B cell (primary cell): ENCODE measurements around the gene CDK5RAP2. TPM values are rescaled to one million over a fixed set of nuclear protein-coding genes. Genes with fewer than 3 reads are reported as not detected.
"Not testable (repeated sequence)": the region's sequence is repeated elsewhere in the genome, so short reads cannot be mapped to it uniquely, and the experiment has no call there.

ENCODE experiments used
- ATAC-seq: fragments of 200-7000 bp; cut with Tn5 transposase; one replicate; pipeline ENCODE4 v1.10.0; 2021; ENCODE audit warnings: low read depth, mild to moderate bottlenecking, moderate number of reproducible peaks, moderate library complexity
- CTCF ChIA-PET: fragments of 350-600 bp; sonication (Branson Sonifier 250); formaldehyde crosslinking; loops from one replicate; lab custom pipeline; 2021; ENCODE audit warnings: antibody characterized with exemption, inconsistent platforms; lab: Charles Lee
- POLR2A ChIA-PET: fragments of 350-600 bp; sonication (Branson Sonifier 250); formaldehyde crosslinking; loops from one replicate; lab custom pipeline; 2021; ENCODE audit warnings: antibody characterized with exemption; lab: Charles Lee
- DNase-seq: peaks from one replicate; pipeline ENCODE4 v3.0.0; 2013
- H2AFZ ChIP-seq: 2 replicates; pipeline ENCODE4 v1.6.1; 2012; ENCODE audit warnings: mild to moderate bottlenecking, low read depth, low read length; ENCODE audit not compliant: insufficient read depth, poor library complexity, severe bottlenecking
- H3K27ac ChIP-seq, 2 donors: 1 replicate in 1 of 2; 2 replicates in 1 of 2; pipeline ENCODE4 v1.5.1; 2012 to 2013; ENCODE audit warnings: low read length in 2 of 2, mild to moderate bottlenecking in 2 of 2, moderate library complexity in 1 of 2
- H3K27me3 ChIP-seq, 4 experiments: fragments of 200-600 bp in 1 of 4; sonication (generic) in 1 of 4; replicated peaks in 1 of 4; 1 replicate in 2 of 4; 2 replicates in 2 of 4; pipeline versions ENCODE4 v1.6.1 to v1.7.0; 2013 to 2016; ENCODE audit warnings: low read length in 3 of 4, mild to moderate bottlenecking in 2 of 4, mixed read lengths in 1 of 4, moderate library complexity in 1 of 4; ENCODE audit not compliant: insufficient read depth in 4 of 4, control insufficient read depth in 3 of 4; ENCODE audit errors: control extremely low read depth in 1 of 4
- H3K36me3 ChIP-seq, 2 experiments: replicated peaks in 1 of 2; 1 replicate in 1 of 2; 2 replicates in 1 of 2; pipeline versions ENCODE4 v1.6.1 to v1.7.1; 2013; ENCODE audit warnings: low read length in 1 of 2; ENCODE audit not compliant: insufficient read depth in 2 of 2, control insufficient read depth in 1 of 2; ENCODE audit errors: control extremely low read depth in 1 of 2, extremely low read depth in 1 of 2
- H3K4me1 ChIP-seq, 2 donors: fragments of 200-600 bp in 1 of 2; sonication (generic) in 1 of 2; 1 replicate in 1 of 2; 2 replicates in 1 of 2; pipeline versions ENCODE4 v1.5.1 to v1.6.1; 2013 to 2017; ENCODE audit warnings: low read length in 2 of 2; ENCODE audit not compliant: control insufficient read depth in 2 of 2, insufficient read depth in 2 of 2
- H3K4me2 ChIP-seq: replicated peaks from 2 replicates; pipeline ENCODE3; 2012; ENCODE audit warnings: mild to moderate bottlenecking, low read depth, low read length; ENCODE audit not compliant: poor library complexity, severe bottlenecking
- H3K4me3 ChIP-seq, 5 experiments: fragments of 200-600 bp in 1 of 5; sonication (generic) in 1 of 5; 1 replicate in 3 of 5; 2 replicates in 2 of 5; pipeline versions ENCODE4 v1.5.1 to v1.7.0; 2011 to 2016; ENCODE audit warnings: low read length in 4 of 5, mild to moderate bottlenecking in 4 of 5, low read depth in 2 of 5, control low read depth in 1 of 5, moderate library complexity in 1 of 5; ENCODE audit not compliant: insufficient read depth in 1 of 5; ENCODE audit errors: control extremely low read depth in 1 of 5, extremely low read depth in 1 of 5
- H3K79me2 ChIP-seq: fragments of 200-600 bp; sonication (generic); one replicate; pipeline ENCODE4 v1.6.0; 2016; ENCODE audit warnings: low read length; ENCODE audit not compliant: control insufficient read depth, insufficient read depth
- H3K9ac ChIP-seq: fragments of 200-600 bp; sonication (generic); 2 replicates; pipeline ENCODE4 v1.6.1; 2017; ENCODE audit warnings: mild to moderate bottlenecking, low read length, moderate library complexity
- H3K9me3 ChIP-seq, 3 donors: one replicate each; pipeline versions ENCODE4 v1.6.1 to v1.7.1; 2013; ENCODE audit warnings: low read length in 2 of 3; ENCODE audit not compliant: control insufficient read depth in 2 of 3, insufficient read depth in 1 of 3; ENCODE audit errors: control extremely low read depth in 1 of 3
- H4K20me1 ChIP-seq: 2 replicates; pipeline ENCODE4 v1.6.0; 2012; ENCODE audit warnings: mild to moderate bottlenecking, low read length; ENCODE audit not compliant: insufficient read depth, control insufficient read depth, poor library complexity, severe bottlenecking
- H3K27ac Mint-ChIP-seq: one replicate; pipeline ENCODE4 v1.8.0; 2021; ENCODE audit warnings: mixed read lengths
- H3K27me3 Mint-ChIP-seq: one replicate; pipeline ENCODE4 v1.8.0; 2021; ENCODE audit warnings: mixed read lengths
- H3K4me1 Mint-ChIP-seq: one replicate; pipeline ENCODE4 v1.8.0; 2021; ENCODE audit warnings: mixed read lengths
- H3K4me3 Mint-ChIP-seq: one replicate; pipeline ENCODE4 v1.8.0; 2021; ENCODE audit warnings: mixed read lengths
- H3K9me3 Mint-ChIP-seq: one replicate; pipeline ENCODE4 v1.8.0; 2022; ENCODE audit warnings: mixed read lengths; ENCODE audit not compliant: insufficient read depth
- CTCF ChIP-seq: fragments of 200-600 bp; IDR thresholded peaks from one replicate; pipeline ENCODE4 v1.8.0; 2022; ENCODE audit warnings: antibody characterized with exemption, mild to moderate bottlenecking
- EZH2 ChIP-seq: IDR thresholded peaks from 2 replicates; pipeline ENCODE4 v1.6.1; 2012; ENCODE audit warnings: borderline replicate concordance, low read depth, mild to moderate bottlenecking, moderate library complexity, low read length; ENCODE audit not compliant: insufficient read depth, poor library complexity, severe bottlenecking
- WGBS: methylation state at CpG from one replicate; pipeline ENCODE4 v1.1.5; 2013; ENCODE audit warnings: missing lambda C conversion rate; ENCODE audit not compliant: insufficient coverage; 5-methylcytosine and 5-hydroxymethylcytosine counted together
- intact Hi-C: fragments of 100-400 bp; cut with micrococcal nuclease; formaldehyde crosslinking; loops from one replicate; pipeline ENCODE4 v1.10.0; 2022
- polyA plus RNA-seq: library from polyadenylated mRNA; depleted of rRNA; stranded (reverse); fragments of >200 nt; gene quantifications from 2 replicates; pipeline ENCODE4 v1.2.3, GENCODE V29; 2012
- total RNA-seq, 2 donors: library from RNA; stranded (reverse); fragments of 120-200 nt in 1 of 2; gene quantifications; 1 replicate in 1 of 2; 2 replicates in 1 of 2; pipeline versions ENCODE4 v1.2.3 to v1.2.4, GENCODE V29; 2013 to 2022

CDK5RAP2 gene
- total and polyA plus RNA-seq, 2 donors (not counting 1 experiment from before 2014, with no cell fraction given) = 31.3 to 122 TPM

DNA sequence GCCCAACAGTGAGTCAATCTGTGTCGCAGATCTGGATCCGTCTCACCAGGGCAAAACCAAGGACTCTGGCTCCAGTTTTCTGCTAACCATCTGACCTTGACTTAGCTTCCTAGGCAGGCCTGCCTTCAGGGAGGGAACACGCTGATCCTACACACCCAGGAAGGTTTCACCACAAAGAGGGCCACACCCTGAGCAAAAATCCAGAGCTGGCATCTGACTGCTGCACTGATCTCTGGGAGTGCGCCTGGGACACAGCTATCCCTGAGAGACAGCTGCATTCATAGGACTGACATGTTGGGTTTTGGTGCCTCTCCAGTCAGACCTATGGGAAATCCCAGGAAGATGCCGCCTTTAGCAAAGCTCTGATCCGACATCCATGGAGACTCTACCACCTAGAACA lies 47.5 kb downstream of the CDK5RAP2 start:
- H3K4me3 ChIP-seq = no peak overlapping the region
- no peak overlapping the region for H3K9ac ChIP-seq
- POLR2A ChIA-PET = no interaction called here
- CTCF ChIA-PET = interaction anchor here (0.7 kb wide), 1 partner anchor 46 kb away, joined by 3 read pairs; no protein-coding TSS in a partner anchor
- peaks cover 0 to 2% (median 0%) of the 10 kb centered on the region in 3 donors for H3K9me3 ChIP-seq
- no peaks in the 10 kb centered on the region for H3K79me2 ChIP-seq
- H3K4me2 ChIP-seq = no peak overlapping the region
- WGBS = 97% methylated on average over 6 of the region's 6 CpGs
- no peak overlapping the region for H2AFZ ChIP-seq
- DNase-seq = no peak
- TF ChIP-seq EZH2 = no peak
- TF ChIP-seq CTCF = no peak
- no peaks in the 10 kb centered on the region for H3K4me1 Mint-ChIP-seq
- H3K9me3 Mint-ChIP-seq = no peaks in the 10 kb centered on the region
- intact Hi-C loops = no loop called here
- H4K20me1 ChIP-seq = no peaks in the 10 kb centered on the region
- no peak overlapping the region for H3K4me3 Mint-ChIP-seq
- no peak overlapping the region for H3K27ac ChIP-seq
- no peak overlapping the region for H3K27ac Mint-ChIP-seq
- H3K4me1 ChIP-seq = no peaks in the 10 kb centered on the region
- no peak for ATAC-seq
- H3K36me3 ChIP-seq = peaks cover 7 to 81% of the 10 kb centered on the region in 2 experiments
- H3K27me3 ChIP-seq = no peaks in the 10 kb centered on the region
- no peaks in the 10 kb centered on the region for H3K27me3 Mint-ChIP-seq

- H3K36me3 ChIP-seq = peaks cover 5 to 81% of the 10 kb centered on the region in 2 experiments
- no peak overlapping the region for H2AFZ ChIP-seq
- no peak overlapping the region for H3K27ac ChIP-seq
- H3K79me2 ChIP-seq = no peaks in the 10 kb centered on the region
- Mint-ChIP-seq H3K4me3 (no peak overlapping the region), H3K9me3 (no peaks in the 10 kb centered on the region), H3K4me1 (no peaks in the 10 kb centered on the region), H3K27me3 (no peaks in the 10 kb centered on the region), H3K27ac (no peak overlapping the region)
- no peak overlapping the region for H3K9ac ChIP-seq
- H3K4me1 ChIP-seq = no peaks in the 10 kb centered on the region
- no peaks in the 10 kb centered on the region for H3K27me3 ChIP-seq
- no peak for ATAC-seq
- ChIA-PET CTCF (interaction anchor here (0.7 kb wide), 2 partner anchors 47 to 640 kb away, joined by 3 read pairs; no protein-coding TSS in a partner anchor), POLR2A (no interaction called here)
- TF ChIP-seq EZH2 (no peak), CTCF (no peak)
- no peak for DNase-seq
- WGBS = no CpG with 5 or more reads among the region's 2 CpGs
- intact Hi-C loops = no loop called here
- peaks cover 0 to 2% (median 0%) of the 10 kb centered on the region in 3 donors for H3K9me3 ChIP-seq
- H4K20me1 ChIP-seq = no peaks in the 10 kb centered on the region
- H3K4me3 ChIP-seq = no peak overlapping the region
- no peak overlapping the region for H3K4me2 ChIP-seq
These were observed 48.2 kb downstream of the CDK5RAP2 start for GRCh38 chr9:120531683-120532300.

DNA sequence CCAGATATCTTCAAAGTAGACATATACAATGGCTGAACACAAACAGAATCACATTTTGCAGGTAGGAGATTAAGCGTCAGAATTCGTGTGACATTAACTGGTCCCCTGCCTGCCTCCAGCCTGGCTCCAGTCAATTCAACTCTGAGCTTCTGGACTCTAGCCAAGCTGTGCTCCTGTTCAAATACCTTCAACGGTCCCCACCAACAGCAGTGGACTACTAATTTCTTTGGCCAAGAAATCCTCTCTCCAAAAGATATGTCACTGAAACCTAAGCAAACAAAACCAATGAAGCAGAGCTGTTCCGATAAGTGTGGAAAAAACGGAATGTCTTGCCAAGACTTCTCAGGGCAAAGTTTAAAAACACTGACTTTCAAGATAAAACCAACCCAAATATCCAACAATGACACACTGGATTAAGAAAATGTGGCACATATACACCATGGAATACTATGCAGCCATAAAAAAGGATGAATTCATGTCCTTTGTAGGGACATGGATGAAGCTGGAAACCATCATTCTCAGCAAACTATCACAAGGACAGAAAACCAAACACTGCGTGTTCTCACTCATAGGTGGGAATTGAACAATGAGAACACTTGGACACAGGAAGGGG lies 49.6 kb downstream of the CDK5RAP2 start:
- H3K27me3 Mint-ChIP-seq, H3K9ac ChIP-seq, H3K4me3 Mint-ChIP-seq, H3K27ac ChIP-seq, POLR2A ChIA-PET, DNase-seq, H3K9me3 ChIP-seq, H3K4me1 ChIP-seq, H3K27me3 ChIP-seq, H3K4me3 ChIP-seq, H3K4me1 Mint-ChIP-seq, CTCF ChIA-PET, H3K79me2 ChIP-seq, H4K20me1 ChIP-seq, H3K9me3 Mint-ChIP-seq, H3K4me2 ChIP-seq, intact Hi-C loops, H3K27ac Mint-ChIP-seq, ATAC-seq, H2AFZ ChIP-seq: not testable (repeated sequence)
- peaks cover 4 to 81% of the 10 kb centered on the region in 2 experiments for H3K36me3 ChIP-seq
- 100% methylated on average over 5 of the region's 6 CpGs for WGBS
